Right renal pelvis (tissue), 4 donors: ENCODE results near the gene RELL1. TPM values are rescaled to one million over a fixed set of nuclear protein-coding genes. Genes with fewer than 3 reads are reported as not detected.

Source experiments
- DNase-seq, 4 donors: peaks; one replicate each; pipeline ENCODE4 v3.0.0-alpha.2; 2013; ENCODE audit warnings: low read depth in 4 of 4, low spot score in 3 of 4, missing footprints in 1 of 4
- polyA plus RNA-seq, 4 donors: library from polyadenylated mRNA; unstranded; fragments of 120-200 nt; gene quantifications; one replicate each; pipeline ENCODE4 v1.2.1, GENCODE V29; 2013; ENCODE audit not compliant: insufficient read length in 4 of 4

The RELL1 gene
- polyA plus RNA-seq, 4 donors = 8.7 to 10.1 (median 9.3) TPM

DNA sequence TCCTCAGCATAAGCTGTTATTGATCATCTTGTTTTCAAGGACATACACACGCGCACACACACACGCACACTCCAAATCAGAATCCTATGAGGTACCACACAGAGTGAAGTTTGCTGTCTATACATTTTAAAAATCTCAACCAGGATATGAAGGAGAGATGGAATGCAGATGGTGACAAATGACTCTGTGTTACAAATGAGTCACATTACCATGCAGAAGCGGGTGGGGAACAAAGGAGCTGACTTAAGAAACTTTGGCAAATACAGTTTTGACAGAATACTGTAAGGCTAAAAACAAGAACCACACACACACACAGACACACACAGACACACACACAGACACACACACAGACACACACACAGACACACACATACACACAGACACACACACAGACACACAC is 81.7 kb downstream of the RELL1 start:
- no peak for DNase-seq

GRCh38 chr4:37603711-37604110 is 82.5 kb downstream of the RELL1 start:
- no peak for DNase-seq

DNA sequence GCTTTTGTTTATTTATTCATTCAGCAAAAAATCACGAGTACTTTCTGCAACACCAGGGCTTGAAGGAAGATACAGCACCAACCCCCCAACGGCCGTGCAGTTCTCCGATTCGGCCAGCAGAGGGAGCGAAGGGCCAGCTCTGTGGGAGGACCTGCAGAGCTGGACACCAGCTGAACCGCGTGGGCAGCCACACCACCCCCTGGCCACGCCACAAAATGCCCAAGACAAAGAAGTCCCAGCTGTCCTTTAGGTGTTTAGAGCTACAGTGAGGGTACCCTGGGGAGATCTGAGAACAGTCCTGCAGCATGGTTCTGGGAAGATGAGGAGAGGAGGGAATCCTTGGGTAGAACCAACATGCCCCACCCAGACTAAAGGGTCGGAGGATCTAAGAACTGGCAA is 83.1 kb downstream of the RELL1 start:
- DNase-seq = peak; percentile 55 to 64 (median 62)

DNA sequence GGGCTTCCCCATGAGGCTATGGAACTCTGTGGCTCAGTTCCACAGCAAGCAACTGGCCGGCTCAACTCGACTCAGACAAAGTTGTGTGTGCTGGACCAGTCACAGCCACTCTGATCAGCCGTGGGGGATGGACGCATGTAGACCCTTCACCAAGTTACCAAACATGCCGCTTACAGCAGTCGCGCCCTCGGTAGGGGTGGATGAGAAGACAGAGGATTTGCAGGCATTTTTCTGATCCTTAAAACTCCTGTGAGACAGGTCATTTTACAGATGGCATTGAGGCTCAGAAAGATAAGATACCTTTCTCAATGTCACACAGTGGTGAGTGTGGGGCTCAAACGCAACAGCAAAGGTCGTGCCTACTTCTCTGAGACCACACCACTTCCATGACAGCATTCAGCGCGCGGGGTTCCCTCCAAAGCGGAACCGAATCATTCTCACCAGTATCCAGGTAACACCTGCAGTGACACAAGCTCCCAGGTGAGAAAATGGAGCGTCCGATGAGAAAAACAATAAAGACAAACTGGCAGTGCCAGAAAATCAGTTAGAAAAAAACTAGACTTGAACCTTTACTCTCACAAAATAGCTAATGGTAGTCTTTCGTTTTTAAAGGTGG is 83.6 kb downstream of the RELL1 start:
- no peak for DNase-seq

GRCh38 chr4:37601531-37601930 is 84.6 kb downstream of the RELL1 start:
- no peak for DNase-seq

GRCh38 chr4:37599092-37599790 is 86.9 kb downstream of the RELL1 start:
- DNase-seq = no peak

DNA sequence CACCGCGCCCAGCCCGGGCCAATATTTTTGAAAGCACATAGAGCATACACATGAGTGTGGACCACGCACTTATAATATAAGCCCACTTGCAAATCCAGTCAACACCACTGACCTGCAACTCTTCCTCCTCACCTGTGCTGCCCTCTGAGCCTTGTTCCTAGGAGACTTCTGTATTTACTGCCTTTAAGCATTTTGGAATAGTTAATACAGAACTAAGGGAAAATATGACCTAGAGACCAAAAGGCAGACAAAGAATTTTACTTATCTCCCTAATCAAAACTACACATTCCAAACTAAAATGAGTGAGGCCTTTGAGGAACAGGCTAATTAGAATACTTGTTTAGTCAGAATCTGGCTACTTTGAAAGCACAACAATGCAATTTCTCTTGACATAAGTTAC is 89.1 kb downstream of the RELL1 start:
- peak in 2 of 4 donors; percentile 16 to 19 for DNase-seq

DNA sequence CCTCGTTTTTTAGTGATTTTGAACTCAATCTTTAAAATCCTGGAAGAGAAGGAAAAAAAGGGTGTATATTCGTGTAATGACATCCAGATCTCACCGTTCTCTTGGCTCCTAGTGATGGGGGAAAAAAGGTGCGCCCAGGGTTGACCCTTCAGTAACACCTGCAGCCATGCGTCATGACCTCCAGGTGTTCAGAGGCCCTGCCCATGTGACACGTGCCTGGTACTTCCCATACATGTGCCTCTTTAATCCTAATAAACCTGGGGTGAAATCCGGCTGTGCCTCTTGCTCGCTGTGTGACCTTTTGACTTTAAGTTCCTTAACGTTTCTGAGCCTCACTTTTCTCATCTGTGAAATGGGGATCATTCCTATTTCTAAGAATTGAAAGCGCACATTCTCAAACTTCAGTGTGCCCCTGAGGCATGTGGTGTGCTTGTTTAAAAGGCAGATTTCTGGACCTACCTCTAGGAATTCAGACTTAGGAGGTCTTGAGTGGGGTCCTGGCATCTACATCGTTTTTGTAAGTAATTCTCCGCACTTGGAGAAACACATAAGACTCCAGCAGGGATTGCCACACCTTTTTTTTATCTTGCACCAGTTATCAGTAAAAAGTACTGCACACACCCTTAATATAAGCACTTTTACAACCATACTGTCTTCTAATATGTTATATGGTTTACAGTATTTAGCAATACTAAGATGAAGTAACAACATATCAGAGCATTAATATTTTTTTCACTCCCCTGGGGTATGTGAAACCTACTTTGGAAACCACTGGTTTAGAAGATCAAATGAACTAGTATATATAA is 90.1 kb downstream of the RELL1 start:
- no peak for DNase-seq

- DNase-seq = no peak
Measured at GRCh38 chr4:37594099-37594498, 92.1 kb downstream of the RELL1 start.

DNA sequence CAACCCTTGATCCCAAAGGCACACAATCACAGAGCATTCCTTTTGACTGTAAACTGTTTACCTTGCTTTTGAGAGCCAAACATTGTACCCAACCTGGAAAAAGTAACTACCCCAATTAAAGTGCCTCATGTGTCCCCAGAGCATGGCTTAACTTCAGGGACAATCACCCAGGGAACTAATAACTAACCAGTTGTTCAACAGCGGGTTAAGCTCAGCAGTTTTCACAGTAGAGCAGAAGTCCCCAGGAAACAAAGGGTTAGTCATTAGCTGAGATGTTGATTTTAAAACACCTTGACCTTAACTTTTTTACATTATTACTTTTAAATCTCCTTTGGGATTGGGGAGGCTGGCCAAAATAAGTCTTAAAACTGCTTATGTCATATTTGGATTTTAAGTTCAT is 94.8 kb downstream of the RELL1 start:
- DNase-seq = no peak

DNA sequence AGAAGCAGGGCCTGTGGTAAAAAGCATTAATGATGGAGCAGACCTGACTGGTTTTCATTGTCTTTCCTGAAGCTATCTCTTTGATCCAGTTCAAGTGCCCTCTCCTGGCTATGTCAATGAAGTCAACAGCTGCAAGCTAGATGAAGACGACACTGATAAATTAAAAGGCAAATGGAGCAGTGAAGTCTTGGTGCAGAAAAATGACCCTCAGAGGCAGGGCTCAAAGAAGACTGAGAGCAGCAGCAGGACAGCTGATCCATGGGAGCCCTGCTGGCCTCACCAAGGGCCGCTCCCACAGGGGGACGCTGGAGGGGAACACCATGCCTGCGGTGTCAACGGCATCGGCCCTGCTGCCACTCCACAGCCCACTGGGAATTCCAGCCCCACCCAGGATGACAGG is 96.2 kb downstream of the RELL1 start:
- DNase-seq = no peak

DNA sequence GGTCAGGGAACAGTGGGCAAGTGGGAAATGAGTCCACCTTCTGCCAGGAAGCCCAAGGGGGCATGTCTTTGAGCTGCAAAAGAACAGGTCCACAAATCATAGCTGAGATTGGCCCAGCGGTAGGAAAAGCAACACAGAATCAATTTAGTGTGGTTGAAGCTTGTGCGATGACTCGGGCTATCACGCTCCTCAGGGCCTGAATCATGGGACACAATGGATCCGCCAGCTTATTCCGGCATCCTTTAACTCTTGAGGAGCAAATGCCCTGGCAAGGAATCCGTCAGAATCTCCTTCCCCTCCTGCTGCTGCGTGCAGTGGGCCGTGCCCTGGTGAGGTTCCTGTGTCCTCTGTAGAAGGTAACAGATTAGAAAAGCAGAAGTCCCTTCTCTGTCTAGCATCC is 98.0 kb downstream of the RELL1 start:
- no peak for DNase-seq

GRCh38 chr4:37586194-37586593 is 100.0 kb downstream of the RELL1 start:
- DNase-seq = no peak

GRCh38 chr4:37584493-37585060 is 101.6 kb downstream of the RELL1 start:
- DNase-seq = no peak

DNA sequence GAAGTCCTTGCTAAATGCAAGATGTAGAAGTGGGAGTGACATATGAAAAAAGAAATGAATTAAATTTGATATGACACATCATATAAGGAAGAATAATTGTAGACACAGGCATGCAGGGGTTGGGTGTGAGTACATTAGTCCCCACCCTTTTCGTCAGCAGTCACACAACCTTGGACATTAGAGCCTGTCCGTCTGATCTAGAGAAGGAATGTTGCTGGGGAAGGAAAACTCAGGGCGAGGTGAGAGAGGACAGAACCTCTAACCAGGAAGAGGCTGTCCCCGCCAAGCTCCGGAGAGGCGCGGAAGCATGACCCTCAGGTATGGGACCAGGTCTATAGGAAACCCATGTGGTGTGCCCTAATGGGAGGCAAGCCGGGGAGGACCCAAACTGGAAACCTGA is 102.1 kb downstream of the RELL1 start:
- DNase-seq = no peak

DNA sequence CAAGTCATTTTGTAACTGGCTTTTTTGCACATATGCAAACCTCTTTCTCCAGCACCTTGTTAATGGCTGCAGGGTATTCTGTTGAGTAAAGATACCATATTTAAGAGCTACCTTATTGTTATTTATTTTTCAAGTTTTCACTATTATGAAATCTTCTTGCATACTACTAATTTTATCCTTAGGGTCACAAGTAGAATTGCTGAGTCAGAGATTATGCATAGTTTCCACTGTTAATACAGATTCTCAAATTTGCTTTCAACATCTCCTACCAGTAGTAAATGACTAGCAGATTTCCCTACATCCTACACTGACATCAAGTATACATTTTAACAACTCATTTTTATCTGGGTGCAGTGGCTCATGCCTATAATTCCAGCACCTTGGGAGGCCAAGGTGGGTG is 112.6 kb downstream of the RELL1 start:
- DNase-seq = no peak

DNA sequence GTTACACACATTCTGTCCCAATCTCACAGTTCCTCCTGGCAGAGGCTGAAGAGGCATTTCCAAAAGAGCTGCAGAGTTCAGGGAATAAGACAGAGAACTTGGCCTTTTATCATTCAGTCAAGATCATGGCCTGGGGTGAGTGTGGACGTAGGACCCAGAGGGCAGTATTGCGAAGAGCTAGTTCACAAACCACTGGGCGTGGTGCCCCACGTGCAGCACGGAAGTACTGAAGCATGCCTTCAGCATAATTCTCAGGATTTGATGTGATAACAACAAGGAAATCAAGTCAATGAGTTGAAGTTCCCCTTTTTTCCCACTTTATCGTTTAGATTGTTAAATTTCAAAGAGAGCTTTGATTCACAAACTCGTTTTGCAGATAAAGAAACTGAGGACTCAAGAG is 117.7 kb downstream of the RELL1 start:
- no peak for DNase-seq

GRCh38 chr4:37567836-37568235 is 118.3 kb downstream of the RELL1 start:
- no peak for DNase-seq

- DNase-seq = no peak
Measured at GRCh38 chr4:37562592-37562991, 123.6 kb downstream of the RELL1 start.

DNA sequence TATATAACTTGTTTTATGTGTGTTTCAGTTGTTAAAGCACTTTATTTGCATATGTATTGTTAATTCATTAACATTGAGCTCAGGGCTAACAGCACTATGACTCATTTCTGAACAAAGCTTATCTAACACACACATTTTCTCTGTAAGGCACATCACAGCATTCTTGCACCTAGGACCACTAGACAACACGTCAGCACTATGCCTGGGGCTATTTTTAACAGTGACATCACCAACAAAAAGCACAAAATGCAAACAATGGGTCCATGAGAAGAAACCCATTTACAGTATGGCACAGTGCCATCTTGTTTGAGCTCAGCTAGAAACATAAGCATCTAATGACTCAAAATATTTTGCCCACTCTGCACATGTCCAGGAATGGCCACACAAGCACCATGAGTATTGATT is 124.4 kb downstream of the RELL1 start:
- no peak for DNase-seq

DNA sequence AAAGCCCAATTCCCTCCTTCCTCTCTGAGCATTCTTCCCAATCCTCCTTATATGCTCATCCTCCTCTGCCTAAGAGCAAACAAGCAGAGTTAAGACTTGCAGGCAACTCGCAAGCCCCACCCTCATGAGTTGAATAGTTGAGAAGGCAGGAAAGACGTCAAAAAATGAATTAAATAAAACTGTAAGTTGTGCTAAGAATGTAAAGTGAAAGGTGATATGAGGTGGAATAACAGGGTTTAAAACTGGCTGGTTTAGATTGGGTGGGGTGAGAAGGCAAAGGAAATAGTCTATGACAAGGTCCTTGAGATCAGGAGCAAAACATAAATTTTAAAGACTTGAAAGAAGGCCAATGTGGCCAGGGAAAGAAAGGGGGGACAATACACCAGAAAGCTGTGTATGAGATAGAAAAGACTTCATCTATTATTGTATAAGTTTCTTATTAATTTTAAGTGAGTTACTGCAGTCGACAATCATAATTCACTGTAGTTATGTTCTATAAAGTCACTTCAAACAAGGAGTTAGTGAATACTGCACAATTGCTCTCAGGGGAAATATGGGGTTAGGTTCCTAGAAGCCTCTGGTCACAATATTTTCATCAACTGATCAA is 124.9 kb downstream of the RELL1 start:
- no peak for DNase-seq
